NCI-H2029 treated with DMSO at 0.1 percent for 48 hours (cell line): ENCODE results near the gene LUM.

Experiments
- DNase-seq: peaks from one replicate; lab custom pipeline; 2025; lab: John Stamatoyannopoulos, UW

The LUM gene, protein sequence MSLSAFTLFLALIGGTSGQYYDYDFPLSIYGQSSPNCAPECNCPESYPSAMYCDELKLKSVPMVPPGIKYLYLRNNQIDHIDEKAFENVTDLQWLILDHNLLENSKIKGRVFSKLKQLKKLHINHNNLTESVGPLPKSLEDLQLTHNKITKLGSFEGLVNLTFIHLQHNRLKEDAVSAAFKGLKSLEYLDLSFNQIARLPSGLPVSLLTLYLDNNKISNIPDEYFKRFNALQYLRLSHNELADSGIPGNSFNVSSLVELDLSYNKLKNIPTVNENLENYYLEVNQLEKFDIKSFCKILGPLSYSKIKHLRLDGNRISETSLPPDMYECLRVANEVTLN

DNA sequence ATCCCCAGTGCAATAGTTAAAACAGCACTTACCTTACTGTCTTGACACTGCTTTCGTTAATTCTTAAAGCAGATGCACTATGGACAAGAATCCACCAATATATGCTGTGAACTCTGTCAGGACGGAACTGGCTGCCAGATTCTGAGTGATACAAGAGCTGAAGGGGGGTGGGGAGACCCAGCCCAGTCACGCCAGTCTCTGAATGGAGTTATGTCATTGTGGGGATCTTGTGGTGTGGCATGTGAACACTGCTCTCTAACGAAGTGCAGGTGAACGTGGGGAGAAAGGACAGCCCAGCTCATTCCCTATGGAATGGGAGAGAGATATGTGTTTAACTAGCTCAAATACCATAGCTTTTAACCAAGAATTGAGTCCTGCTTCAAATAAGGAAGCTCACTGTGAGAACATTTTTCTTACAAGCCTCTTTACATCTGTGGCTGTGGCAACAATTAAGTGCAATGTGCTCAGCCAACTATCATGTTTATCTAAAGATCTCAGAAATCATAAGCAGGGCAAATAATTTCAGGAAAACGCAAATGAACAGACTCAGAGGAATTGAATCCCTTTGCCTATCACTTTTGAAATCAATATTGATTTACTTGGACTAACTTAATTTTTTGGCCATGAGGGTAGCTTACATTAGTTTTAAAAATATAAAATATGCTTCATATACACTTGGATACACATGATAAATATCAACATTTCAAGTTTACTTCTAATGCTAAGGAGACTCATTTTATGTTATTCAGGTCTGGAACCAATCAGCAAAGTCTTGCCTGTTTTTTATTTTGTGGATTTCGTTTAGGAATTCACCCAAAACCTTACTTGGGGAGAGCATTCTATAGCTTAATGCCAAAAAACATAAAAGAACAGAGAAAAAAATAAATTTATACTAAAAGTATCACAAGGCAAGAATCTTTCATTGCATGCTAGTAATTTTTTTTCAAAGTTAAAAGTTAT, at the start of gene LUM:
TSS of gene LUM (minus strand) at position 129 of the 960 bp plus-strand sequence. CDS start 2,515 bp downstream, outside the sequence.
- DNase-seq: no peak

DNA sequence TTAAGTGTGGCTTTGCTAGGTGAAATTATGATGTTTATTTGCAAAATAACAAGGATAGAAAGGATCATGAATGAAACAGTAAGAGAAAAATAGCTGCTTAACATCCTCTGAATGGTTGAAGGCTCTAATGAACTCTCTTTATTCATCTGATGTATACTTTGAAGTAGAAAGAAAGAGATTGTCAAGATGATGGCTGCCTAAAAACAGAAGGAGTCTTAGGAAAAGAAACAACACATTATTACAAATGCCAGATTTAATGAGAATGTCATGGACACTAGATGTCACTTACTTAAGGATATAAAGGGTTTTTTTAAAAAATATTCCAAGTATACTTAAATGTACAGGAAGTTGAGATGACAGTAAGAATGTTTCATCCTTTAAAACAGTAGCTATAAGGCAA, 49.7 kb upstream of the LUM start:
- DNase-seq: no peak

DNA sequence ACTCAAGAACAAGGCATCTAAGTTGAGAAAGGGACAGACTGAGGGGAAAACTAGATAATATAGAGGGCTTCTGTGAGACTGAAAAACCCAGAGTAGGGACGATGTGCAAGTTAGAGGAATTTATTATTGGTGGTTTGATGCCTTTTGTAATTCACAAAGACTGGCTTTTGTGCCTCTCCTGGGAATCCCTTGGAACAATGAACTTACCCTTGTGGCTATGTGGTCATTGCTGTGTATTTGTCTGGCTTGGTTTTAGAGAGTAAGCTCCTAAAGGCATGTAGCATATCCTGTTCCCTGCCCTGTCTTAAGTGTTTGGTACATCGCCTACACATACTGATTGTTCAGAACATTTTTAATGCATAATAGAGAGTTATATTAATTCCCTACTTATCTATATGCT, 44.7 kb upstream of the LUM start:
- DNase-seq: no peak

DNA sequence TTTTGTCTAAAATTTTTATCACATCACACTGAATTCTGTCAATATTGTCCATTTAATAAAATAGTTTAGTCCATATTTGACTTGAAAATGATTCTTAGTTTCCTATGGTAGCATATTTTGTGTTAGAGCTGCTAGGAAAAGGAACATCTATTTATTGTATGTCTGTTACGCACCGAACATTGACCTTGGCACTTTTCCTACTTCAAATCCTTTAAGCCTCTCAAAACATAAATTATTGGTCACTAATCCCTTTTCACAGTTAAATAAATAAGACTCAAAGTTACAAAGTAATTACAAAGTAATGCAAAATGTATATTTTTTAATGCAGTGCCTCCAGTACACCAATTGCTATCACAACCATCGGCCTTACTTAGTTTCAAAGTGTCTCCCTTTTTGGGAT, 42.8 kb upstream of the LUM start:
- DNase-seq: no peak

DNA sequence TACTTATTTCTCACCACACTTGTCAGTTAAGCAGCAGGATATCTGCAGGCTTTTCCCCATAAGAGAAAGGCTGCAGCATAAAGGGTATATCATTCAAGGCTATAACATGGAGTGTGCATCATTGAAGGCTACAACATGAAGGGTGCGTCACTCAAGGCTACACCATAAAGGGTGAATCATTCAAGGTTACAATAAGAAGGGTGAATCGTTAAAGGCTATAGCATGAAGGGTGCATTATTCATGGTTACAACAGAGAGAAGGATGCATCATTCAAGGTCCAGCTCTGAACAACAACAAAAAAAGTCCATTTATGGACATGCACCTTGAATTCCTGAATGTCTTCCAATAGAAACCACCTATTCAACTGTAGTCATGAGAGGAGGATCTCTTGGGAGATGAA, 32.8 kb upstream of the LUM start:
- DNase-seq: no peak

DNA sequence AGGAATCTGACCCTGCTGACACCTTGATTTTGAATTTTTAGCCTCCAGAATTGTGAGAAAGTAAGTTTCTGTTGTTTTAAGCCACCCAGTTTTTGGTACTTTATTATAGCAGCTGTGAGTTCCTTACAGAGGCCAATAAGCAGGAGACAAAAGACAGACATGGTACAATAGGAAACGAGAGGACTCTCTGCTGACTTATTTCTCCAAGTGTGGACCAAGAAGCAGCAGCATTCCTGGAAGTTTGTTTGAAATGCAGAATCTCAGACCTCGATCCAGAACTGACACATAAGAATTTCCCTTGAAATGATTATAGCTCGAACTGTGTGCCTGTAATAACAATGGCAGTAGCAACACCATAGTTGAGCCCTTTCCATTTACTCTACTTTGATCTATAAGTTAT, 31.9 kb upstream of the LUM start:
- no peak for DNase-seq

DNA sequence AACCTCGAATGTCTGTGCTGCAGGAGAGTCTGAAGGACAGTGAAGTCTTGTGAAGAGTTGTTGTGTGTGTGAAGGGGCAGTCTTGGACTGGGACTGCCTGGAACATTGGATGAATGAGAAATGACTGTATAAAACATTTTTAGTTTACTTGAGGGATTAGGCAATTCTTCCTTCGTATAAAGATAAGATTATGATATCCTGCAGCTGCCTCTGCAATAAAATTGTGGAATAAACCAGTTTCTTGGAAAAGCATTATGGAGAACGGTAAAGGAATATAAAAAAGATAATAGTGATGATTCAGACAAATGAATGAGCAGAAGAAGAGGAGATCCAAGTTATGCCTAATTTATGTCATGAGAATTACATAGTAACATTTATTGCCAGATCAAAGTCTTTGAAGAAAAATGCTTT, 30.9 kb upstream of the LUM start:
- DNase-seq: no peak

DNA sequence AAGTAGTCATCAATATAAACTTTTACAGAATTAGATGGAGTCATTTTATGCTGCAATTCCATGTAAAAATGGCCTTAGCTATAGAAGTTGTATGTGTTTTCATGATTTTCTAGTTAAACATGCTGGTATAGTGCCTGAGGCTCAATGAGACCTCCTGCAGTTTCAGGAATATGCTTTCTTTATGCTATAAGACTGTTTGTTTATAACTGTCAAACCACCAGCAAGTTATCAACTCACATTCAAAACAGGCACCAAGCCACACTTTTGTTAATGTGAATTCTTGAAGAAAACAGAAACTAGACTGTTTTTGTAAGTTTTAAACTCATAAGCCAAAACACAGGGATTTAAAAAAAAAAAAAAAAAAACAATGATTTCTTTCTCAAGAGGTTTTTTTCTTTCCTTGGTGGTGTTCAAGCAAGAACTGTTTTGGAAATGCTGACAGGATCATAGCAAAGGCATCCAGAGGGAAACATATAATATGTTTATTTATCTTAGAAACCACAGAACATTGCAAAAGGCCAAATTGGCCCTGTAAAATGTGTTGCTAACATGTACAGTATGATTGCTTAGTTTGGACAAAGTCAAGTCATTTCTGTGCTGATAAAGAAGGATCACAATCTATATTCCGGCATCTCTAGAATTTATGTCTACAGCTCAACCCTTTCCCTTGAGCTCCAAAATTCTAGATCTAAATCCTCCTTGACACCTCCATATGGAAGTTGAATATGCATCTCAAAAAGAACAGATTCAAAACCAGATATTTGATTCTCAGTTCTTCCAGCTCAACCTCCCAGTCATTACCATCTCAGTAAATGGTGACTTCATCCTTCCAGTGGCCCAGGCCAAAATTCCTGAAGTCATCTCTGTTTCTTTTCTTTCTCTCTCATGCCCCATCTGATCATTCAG, 29.0 kb upstream of the LUM start:
- DNase-seq: no peak

DNA sequence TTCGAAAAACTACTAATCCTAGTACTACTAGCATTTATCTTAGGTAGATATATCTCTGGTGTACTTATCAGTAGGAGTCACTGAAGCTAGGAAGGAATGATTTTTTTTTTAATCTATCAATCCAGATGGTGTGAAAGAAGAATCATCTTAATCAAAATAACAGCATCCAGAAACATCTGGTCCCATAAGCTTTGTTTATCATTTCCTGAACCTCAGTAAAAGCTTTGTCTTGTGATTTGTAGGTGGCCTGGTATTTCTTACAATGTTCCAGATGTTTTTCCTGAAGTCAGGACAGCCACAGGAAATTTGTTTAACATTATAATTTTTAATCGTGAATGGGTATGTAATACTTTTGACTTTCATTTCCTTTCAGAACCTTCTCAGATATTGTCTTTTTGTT, 28.0 kb upstream of the LUM start:
- DNase-seq: no peak

DNA sequence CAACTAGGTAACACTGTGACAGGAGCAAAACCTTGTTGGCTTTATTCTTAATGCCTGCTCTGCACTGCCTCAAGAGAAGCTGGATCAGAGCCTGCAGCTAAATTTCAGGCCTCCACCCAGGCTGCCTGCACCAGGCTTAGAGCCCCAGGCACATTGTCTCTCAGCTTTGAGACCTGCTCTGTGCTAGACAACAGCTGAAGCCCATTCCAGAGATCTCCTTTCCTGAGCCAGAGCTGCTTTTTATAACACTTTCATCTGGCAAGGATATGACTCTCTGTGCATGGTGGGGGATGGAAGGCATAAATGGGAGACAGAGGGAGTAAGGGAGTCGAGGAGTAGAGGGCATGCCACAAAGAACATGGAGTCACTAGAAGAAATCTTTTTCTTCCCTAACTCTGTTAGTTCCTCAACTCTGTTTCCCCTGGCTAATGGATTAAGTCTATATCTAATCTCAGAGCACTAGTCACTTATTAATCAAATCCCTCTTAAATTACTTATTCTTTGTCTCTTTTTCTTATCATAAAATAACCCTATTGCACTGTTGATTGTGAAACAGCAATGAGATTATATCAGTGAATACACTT, 27.1 kb upstream of the LUM start:
- no peak for DNase-seq

DNA sequence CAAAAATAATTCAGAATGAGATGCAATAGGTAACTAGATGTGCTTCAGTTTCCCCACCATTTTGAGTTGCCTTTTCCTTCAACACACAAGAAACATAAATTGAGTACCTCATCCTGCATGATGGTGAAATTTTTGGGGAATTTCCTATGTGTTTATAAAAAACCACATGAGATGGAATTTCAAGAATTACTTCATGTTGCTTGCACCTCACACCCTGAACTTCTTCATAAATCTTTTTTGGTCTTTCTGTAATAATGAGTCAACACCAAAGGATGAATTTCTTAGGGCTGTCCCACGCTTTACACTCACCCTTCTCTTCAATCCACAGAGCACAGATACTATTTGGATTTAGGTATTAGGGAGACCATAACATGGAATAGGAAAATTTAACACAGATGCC, 22.6 kb upstream of the LUM start:
- DNase-seq: no peak

DNA sequence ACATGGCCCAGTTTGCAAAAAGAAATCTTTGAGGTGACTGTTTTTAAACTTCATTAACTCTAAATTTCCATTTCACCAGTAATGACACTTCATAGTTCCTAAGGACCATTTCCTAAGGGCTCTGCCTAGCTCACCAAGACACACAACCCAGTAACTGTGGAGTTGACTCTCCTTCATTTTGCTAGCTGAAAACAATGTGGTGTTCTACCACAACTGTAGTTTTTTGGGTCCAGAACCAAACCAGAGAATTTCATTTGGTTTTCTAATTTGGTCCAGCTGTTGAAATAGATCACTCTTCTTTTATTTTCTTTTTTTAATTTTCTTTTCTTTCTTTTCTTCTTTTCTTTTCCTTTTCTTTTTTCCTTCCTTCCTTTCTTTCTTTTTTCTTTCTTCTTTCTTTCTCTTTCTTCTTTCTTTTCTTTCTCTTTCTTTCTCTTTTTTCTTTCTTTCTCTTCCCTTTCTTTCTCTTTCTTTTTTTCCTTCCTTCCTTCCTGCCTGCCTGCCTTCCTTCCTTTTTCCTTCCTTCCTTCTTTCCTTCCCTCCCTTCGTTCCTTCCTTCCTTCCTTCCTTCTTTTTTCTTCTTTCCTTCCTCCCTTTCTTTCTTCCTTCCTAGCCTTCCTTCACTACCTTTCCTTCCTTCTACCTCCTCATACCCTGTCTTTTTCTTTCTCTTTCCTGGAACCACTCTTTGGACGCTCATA, 18.5 kb upstream of the LUM start:
- no peak for DNase-seq

DNA sequence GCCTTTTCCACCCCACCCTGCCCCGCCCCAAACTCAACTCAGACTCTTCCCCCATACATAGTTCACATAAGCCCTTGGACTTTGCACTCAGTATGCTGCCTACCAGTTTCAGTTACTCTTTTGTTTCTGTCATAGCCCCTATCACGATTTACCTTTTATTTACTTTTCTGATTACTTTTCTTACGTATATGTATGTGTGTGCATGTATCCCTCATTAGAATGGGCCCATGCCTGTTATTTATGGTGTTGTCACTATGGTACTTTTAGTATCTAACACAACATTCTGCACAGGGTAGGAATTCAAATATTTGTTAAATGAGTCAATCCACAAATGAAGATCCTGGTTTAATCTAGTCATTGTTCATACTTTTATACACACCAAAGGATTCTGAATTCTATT, 16.5 kb upstream of the LUM start:
- DNase-seq: no peak

DNA sequence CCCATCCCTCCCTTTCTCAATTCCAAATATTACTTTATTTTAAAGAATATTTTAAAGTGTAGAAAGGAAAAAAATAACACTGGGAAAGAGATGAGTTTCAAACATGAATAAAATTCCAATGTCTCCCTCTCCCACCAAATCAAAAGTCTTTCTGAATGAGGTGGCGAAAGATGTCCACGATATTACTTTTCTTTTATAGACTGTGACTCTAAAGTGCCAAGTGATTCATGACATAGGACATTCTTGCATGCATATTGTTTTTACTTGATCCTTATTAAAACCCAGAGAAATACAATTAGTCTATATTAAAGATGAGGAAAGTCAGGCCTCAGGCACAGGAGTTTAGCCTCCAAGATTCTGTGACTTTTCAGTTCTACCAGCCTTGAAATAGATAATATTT, 16.0 kb upstream of the LUM start:
- no peak for DNase-seq

DNA sequence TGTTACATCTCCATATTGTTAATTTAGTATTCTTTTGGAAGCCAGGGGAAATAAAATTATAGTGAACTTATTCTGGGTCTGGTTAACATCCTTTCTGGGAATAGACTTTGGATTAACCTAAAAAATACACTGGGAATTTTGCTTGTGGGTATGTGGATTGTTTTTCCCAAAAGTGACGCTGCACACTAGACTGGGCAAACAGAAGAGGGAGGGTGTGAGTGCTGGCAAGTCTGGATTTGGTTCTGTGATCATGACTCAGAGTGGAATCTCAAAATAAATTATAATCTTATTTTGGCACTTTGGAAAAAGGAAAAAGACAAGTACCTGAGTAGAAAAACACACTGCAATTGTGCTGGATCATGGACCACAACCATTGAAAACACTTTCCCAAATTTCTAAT, 15.2 kb upstream of the LUM start:
- DNase-seq: no peak

DNA sequence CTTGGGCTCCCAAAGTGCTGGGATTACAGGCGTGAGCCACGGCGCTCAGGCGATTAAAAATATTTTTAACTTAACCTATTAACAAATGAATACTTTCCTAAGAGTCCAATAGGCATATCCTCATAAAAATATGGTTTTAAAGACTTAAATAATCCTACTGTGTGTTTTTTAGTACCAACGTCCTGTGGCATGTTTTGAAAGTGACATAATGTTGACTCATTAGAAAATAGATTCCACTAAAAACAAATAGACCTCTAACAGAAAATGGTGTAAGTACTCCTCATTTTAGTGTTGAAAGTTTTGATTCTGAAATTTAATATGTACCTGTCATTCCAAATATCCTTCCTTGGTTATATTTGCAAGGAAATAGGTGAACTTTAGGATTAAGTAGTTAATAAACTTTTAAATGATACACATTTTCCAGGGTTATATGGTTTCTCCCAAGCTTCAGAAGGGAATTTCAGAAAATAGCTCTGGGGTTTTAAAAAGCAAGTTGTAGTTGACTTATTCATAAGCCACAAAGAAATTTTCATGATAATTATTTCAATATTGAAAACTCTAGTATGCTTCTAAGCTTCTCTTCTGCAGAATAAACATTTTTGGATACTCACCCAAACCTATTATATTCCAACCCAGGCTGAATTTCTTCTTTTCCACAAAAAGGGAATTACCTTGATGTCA, 12.1 kb upstream of the LUM start:
- DNase-seq: no peak

DNA sequence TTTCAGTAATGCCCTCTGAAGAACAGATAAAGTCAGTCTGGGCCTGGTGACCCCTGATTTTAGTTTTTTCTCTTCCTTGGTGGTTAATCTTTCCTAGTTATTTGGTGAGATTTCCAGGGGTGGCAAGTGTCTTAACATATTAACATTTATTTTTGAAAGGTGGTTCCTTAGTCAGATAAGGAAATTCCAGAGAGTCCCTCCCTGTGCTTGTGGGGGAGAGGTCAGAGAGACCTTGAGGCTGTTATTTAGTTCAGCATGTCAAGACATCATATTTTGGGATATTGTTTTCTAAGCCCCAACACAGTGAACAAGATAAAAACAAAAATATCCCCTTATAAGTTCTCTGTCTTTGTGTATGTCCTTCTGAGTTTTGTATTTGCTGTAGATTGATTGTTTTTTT, 9.5 kb upstream of the LUM start:
- no peak for DNase-seq

DNA sequence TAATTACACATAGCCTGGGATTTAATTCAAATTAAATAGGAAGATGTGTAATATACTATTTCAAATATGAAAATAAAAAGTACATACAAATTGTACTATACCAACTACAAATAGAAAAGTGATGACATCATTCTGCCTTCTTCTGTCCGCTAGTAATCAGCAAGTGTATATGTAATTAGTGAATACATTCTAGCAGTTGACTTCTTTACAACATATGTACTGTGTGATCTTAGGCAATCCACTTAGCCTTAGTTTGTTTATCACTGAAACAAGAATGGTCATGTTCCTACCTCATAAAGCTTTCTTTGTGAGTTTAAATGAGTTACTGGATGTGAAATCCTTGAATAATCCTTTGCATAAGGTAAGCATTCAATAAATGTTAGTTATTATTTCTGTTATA, 7.8 kb upstream of the LUM start:
- no peak for DNase-seq

DNA sequence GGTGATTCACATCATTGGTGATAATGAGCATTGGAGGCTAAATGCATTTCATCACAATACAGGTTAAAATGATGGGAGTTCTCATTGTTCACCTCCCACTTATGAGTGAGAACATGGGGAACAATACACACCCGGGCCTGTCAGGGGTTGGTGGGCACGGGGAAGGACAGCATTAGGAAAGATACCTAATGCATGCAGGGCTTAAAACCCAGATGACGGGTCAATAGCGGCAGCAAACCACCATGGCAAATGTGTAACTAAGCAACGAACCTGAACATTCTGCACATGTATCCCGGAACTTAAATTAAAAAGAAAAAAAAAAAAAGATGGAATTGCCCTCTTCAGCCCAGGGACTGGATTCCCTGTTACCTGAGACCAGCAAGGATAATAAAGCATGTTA, 2.3 kb upstream of the LUM start:
- DNase-seq: no peak

DNA sequence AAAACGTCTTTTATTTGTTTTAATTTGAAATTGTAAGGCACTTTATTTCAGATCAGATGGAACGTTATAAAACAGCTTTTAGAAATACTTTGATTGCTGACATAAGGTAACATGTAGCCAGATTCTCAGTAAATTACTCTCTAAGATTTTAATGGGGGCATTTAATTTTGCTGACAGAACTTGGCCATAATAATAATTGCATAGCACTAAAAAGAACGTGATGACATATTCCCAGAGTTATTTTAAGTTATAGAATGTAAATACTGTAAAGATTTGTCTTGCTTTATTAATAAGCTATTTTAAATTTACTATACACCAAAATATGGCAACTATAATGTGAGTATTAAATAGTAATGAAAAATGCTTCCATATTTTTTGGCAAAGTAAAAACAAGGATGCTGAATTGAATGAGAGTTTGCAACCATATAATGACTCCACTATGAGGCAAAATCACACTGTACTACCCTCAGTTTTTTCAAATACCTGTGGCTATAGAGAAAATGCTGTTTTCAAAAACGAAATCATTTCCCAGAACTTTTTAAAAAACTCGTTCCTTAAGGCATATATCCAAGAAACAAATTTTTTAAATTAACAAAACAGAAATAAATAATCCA, 876 bp downstream of the LUM start:
- no peak for DNase-seq
